Lower leg skin (tissue), 4 donors: ENCODE measurements around the gene RASL10B. TPM values are rescaled to one million over a fixed set of nuclear protein-coding genes. Genes with fewer than 3 reads are reported as not detected.
A peak's percentile ranks its signal among the peaks of the same experiment; 100 is the strongest.

ENCODE experiments used
- DNase-seq, 2 donors: peaks; one replicate each; pipeline ENCODE4 v3.0.0-alpha.2; 2019; ENCODE audit warnings: low spot score in 2 of 2
- H3K4me3 ChIP-seq: fragments of 200-600 bp; sonication (generic); 2 replicates; pipeline ENCODE4 v1.5.1; 2017; ENCODE audit warnings: mild to moderate bottlenecking, low read depth; ENCODE audit not compliant: poor library complexity, severe bottlenecking
- CTCF ChIP-seq, 3 donors: fragments of 450-650 bp; IDR thresholded peaks; one replicate each; pipeline ENCODE4 v1.5.1; 2016; ENCODE audit warnings: antibody characterized with exemption in 3 of 3, mild to moderate bottlenecking in 3 of 3, moderate library complexity in 2 of 3
- POLR2A ChIP-seq, 2 donors: fragments of 450-650 bp; IDR thresholded peaks; one replicate each; pipeline ENCODE4 v1.6.1; 2016 to 2017; ENCODE audit warnings: antibody characterized with exemption in 2 of 2, mild to moderate bottlenecking in 1 of 2, moderate library complexity in 1 of 2
- WGBS, 2 donors: methylation state at CpG; one replicate each; pipeline ENCODE4 v1.1.5; 2018; 5-methylcytosine and 5-hydroxymethylcytosine counted together
- intact Hi-C: fragments of 100-400 bp; cut with DNase I; formaldehyde crosslinking; loops from one replicate; pipeline ENCODE4 v1.15.0; 2023; ENCODE audit warnings: low total_unique reads
- total RNA-seq, 4 donors: library from RNA; depleted of rRNA; stranded (reverse); fragments of >200 nt; gene quantifications; one replicate each; pipeline ENCODE4 v1.1.0, GENCODE V29; 2016

The RASL10B gene
- total RNA-seq, 4 donors from 2014 or later: 0.66 to 2.4 (median 1.5) TPM

- 5 to 6% methylated on average over 55 to 63 of the region's 75 CpGs for WGBS, 2 donors
- DNase-seq: peak; percentile 47 to 96
- H3K4me3 ChIP-seq: no peak overlapping the region
- intact Hi-C loops: loop anchor here (2.0 kb wide), 1 partner anchor 42 kb away; no protein-coding TSS in a partner anchor
- TF ChIP-seq CTCF (IDR thresholded peaks at IDR 0.05) (peak in 1 of 3 donors; percentile 81), POLR2A (IDR thresholded peaks at IDR 0.05) (no peak)
Observed at GRCh38 chr17:35764123-35764991, 32.9 kb downstream of the RASL10B start.

- no peak for DNase-seq
- 64 to 68% methylated on average over 11 of the region's 11 CpGs for WGBS, 2 donors
- H3K4me3 ChIP-seq: no peak overlapping the region
- TF ChIP-seq CTCF (IDR thresholded peaks at IDR 0.05) (no peak), POLR2A (IDR thresholded peaks at IDR 0.05) (no peak)
- intact Hi-C loops: loop anchor here (2.0 kb wide), 1 partner anchor 42 kb away; no protein-coding TSS in a partner anchor
Observed at GRCh38 chr17:35765086-35765710, 33.8 kb downstream of the RASL10B start.

GRCh38 chr17:35765756-35766488 lies 34.5 kb downstream of the RASL10B start:
- no peak for DNase-seq
- WGBS, 2 donors: 77 to 84% methylated on average over 8 of the region's 8 CpGs
- TF ChIP-seq POLR2A (IDR thresholded peaks at IDR 0.05) (no peak), CTCF (IDR thresholded peaks at IDR 0.05) (no peak)
- intact Hi-C loops: loop anchor here (2.0 kb wide), 1 partner anchor 41 kb away; no protein-coding TSS in a partner anchor
- no peak overlapping the region for H3K4me3 ChIP-seq

GRCh38 chr17:35766489-35766877 lies 35.0 kb downstream of the RASL10B start:
- intact Hi-C loops: no loop called here
- no peak for TF ChIP-seq CTCF (IDR thresholded peaks at IDR 0.05)
- no peak for TF ChIP-seq POLR2A (IDR thresholded peaks at IDR 0.05)
- H3K4me3 ChIP-seq: no peak overlapping the region
- DNase-seq: no peak
- WGBS, 2 donors: 89 to 92% methylated on average over 21 to 24 of the region's 24 CpGs

GRCh38 chr17:35766903-35767510 lies 35.6 kb downstream of the RASL10B start:
- no peak for TF ChIP-seq POLR2A (IDR thresholded peaks at IDR 0.05)
- TF ChIP-seq CTCF (IDR thresholded peaks at IDR 0.05): no peak
- H3K4me3 ChIP-seq: no peak overlapping the region
- DNase-seq: no peak
- WGBS, 2 donors: 54 to 56% methylated on average over 7 of the region's 7 CpGs
- intact Hi-C loops: no loop called here
